Measurements from ENCODE around the gene MS4A7. TPM values are rescaled to one million over a fixed set of nuclear protein-coding genes. Genes with fewer than 3 reads are reported as not detected.

MS4A7 gene
- total RNA-seq, 1 donor from 2014 or later = not detected

DNA sequence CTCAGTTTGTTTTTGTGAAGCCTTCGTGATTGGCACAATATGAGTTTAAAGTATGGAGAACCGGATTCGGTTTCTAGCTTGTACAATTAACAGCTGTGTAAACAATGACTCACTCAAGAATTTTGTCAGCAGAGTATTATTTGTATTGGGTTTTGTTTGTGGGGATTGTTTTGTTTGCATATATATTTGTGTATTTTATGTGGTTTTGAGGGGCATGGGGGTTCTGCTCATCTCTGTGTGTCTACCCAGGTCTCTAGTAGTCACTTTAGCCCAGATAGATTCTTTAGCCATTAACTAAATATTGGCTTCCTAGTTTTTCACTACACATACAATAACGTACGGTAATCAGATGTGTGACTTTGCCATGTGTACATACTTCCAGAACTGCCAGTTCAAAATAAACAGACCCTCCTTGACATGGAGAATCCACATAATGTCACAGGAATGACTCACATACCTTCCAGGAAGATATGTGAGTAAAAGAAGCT is 7.5 kb upstream of the MS4A7 start:
- peak; percentile 20 for DNase-seq (ENCODE audit: low read depth, low spot score)

DNA sequence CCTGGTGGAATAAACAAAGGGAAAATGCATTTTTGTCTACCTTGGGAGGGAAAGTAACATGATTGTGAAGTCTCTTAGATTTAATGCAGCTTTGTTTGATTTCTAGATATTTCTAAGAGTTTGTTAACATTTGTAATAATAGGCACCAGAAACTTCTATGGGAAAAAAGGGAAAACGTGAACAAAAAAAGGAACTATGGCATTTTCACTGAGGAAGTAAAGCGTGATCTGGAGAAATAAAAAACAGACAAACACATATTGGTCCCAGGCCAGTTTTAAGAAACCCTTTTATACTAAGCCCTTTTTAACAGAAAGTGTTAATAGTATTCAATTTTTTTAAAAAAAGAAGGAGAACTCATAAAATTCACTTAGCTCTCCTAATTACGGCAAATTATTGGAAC is 6.9 kb upstream of the MS4A7 start:
- DNase-seq (ENCODE audit: low read depth, low spot score) = no peak

DNA sequence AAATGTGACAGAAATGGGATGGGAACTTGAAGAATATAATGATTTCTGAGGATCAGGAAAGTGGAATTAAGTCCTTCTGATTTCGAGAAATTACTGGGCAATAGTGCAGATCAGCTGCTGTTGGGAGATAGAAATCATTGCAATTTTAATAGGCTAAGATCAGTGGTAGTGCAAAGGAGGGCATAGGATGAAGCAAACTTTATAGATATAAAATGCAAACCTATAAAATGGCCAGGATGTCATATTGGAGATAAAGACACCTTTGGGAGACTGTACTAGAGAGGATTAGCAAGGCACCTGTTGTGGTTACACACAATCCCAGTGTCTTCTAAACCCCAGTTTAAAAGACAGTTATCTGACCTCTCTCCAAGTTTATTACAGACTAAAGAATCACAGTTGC is 6.5 kb upstream of the MS4A7 start:
- DNase-seq (ENCODE audit: low read depth, low spot score) = no peak

DNA sequence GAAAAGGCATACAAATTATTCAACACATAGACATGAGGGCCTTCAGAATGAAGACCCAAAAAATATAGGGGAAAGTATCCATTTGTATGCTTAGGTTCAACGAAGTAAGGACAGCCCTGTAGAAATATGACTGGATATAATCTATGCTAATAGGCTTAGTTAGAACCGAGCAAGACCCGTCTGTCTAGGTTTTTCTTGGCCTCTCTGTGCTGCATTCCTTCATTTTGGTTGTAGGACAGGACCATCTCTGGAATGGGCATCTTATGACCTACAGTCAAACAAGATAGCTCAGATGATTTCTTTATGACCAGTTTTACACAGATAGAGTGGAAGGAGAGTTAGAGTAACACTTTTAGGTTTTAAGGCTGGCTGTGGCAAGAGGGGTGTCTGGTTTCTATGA is 5.6 kb upstream of the MS4A7 start:
- no peak for DNase-seq (ENCODE audit: low read depth, low spot score)

DNA sequence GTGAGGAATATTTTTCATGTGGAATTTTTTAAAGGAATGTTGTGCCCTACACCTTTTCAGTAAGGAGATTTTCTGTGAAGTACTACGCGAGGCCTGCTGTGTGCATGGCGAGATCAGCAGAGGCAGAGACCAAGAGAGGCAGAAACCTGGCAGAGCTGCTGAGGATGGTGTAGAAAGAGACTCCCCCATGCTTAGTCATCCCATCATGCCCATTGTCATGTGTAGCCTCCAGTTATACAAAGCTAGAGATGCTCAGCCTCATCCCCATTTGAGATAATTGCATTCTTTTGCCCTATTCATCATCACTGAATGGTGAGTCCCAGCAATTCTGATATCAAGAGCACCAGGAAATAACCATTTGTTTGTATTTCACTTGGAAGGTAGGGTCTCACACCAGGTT is 3.0 kb upstream of the MS4A7 start:
- DNase-seq (ENCODE audit: low read depth, low spot score) = no peak

DNA sequence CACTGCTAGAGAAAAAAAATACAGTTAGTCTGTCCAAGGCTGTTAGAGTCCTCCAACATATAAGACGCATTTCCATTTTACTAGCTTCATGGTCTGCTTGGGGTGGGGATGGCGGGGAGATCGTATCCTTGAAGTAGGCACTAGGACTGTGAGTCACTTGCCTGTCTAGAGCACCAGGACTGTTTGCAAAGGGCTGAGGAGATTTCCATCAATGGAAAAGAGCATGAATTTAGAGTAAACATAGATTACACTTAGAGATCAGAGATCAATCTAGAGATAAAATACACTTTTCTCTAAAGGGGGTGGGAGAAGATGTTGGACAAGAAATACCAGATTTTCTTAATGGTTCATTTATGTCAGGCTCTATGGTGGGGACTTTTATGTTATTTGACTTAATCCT is 1.7 kb upstream of the MS4A7 start:
- DNase-seq (ENCODE audit: low read depth, low spot score) = no peak

DNA sequence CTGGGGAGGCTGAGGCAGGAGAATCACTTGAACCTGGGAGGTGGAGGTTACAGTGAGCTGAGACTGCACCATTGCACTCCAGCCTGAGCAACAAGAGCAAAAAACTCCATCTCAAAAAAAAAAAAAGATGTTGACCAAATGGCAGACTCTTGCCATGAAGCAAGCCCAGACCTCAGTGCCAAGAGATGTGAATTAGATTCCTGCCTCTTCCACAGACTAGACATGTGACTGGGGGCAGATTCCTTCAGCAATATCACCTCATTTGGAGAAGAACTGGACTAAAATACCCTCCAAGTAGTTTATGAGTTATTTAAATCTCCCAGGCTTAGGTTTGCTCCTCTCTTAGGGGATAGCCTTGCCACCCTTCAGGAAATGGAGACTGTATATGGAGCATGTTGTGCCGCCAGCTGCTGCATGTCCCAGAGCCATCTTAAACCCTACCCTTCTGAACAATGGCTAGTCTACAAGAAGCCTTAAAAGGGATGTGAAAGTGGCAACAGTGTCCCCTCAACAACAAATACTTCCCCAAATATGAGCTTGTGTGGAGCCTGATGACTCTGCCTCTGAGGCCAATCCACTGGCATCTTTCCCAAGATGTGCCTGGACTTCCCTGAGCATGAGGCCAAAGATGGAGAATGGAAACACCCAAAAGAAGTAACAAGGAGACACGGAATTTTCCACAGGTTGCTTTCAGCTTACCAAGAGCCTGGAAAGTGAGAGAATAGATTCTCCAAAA is 763 bp upstream of the MS4A7 start:
- no peak for DNase-seq (ENCODE audit: low read depth, low spot score)

DNA sequence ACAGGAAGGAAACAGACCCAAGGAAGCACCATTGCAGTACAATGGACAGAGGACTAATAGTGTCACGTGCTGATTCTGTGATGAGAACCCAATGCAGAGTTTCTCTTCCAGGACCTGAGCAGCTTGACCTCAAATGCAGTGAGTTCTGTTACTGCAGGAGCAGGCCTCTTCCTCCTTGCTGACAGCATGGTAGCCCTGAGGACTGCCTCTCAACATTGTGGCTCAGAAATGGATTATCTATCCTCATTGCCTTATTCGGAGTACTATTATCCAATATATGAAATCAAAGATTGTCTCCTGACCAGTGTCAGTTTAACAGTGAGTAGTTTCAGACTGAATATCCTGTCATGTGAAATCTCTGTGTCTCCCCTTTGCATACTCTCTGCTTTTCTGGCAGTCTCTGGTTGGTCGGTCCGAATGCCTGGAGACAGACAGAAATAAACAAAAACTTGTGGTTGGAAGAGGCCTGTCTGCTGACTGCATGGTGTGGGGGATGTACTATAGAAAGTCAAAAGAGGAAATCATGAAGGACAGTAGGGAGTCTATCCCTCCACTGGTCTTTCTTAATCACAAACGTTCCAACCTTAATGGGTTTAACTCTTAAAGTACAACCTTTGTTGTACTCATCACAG is 11.1 kb downstream of the MS4A7 start:
- DNase-seq (ENCODE audit: low read depth, low spot score) = no peak

DNA sequence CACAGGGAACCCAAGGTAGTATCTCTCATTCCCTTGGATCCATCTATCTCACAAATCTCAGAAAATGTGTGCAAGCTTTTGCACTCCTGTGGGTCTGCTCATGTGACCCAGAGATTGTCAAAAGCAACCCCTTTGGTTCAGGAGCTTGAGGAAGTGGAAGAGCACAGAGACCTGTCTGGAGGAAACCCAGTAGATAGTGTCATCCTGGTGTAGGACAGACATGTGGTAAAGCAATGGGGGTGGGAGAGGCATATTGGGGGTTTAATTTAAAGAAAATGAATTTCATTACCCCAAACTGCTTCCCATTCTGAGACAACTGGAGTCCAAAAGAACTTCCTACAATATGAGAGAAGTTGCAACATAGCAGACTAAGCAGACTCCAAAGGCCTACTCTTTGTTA is 12.1 kb downstream of the MS4A7 start:
- no peak for DNase-seq (ENCODE audit: low read depth, low spot score)

DNA sequence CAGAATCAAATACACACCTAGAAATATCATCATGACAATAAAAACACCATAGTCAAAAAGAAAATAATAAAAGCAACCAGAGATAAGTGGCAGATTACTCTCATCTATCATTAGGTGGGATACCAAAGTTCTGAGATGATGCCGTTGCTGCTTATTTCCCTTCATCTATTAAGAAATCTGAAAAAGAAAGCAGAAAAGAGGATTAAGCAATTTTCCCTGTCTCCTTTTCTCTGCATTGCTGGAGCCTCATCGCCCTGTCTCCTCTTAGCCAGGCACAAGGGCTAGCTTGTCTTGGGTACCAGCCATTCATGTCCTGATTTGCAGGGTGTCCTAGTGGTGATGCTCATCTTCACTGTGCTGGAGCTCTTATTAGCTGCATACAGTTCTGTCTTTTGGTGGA is 14.0 kb downstream of the MS4A7 start:
- no peak for DNase-seq (ENCODE audit: low read depth, low spot score)

DNA sequence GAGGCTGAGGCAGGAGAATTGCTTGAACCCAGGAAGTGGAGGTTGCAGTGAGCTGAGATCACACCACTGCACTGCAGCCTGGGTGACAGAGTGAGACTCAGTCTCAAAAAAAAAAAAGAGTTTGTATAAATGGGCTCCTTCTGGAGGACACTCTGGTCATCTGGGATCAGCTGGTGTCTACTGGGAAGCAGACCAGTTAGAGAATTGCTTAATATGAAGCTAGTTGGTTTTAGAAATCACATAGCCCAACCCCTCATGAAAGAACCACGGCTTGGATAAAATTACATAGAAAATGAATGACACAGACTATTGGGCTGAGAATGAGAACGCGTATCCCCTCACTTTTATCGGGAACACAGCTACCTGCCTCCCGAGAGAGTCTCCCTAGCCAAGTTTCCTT is 14.7 kb downstream of the MS4A7 start:
- DNase-seq (ENCODE audit: low read depth, low spot score) = no peak

DNA sequence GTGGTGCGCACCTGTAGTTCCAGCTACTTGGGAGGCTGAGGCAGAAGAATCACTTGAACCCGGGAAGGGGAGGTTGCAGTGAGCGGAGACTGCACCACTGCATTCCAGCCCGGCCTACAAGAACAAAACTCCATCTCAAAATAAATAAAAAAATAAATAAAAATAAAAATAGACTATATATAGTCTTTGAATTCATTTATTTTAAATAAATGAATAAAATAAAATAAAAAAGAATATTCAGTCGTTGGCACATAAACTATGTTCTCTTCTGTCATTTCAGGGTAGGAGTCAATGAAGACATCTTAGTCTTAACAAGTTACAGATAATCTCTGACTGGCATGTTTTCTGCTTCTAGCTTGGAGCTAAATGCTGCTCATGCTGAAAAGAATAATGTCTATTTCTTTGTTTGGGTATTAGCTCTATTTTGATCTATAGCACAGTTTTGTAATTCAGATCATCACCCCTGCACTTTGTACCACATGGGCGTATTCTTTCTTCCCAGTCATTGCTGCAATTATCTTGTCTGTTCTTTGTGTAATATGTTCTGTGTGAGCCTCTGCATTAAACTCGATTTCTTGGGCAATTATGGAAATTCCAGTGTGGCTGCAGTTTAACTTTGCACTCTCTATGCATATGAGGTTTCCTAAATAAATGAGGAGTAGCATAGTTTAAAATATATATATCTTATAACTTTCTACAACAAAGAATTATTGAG is 16.5 kb downstream of the MS4A7 start:
- DNase-seq (ENCODE audit: low read depth, low spot score) = no peak

DNA sequence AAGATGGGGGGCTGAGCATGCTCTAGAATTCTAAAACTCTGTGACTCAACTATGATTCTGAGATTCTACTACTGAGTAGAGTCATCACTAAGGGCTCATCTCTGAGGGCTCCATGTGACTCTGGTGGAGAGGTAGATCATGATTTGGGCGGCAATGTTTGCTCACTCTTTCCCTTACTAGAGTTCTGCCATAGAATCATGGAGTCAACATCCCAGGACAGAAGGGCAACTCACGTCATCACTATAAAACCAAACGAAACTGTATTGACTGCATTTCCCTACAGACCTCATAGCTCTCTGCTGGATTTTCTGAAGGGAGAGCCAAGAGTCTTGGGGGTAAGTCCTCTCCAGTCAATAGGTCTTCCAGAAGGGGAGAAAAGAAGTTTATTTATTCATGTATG is 18.1 kb downstream of the MS4A7 start, which contains the start of gene MS4A14:
MS4A14 (plus strand) TSS at position 78 of the 400 bp plus-strand sequence; CDS start at position 198, 120 bp downstream.
- DNase-seq (ENCODE audit: low read depth, low spot score) = no peak

DNA sequence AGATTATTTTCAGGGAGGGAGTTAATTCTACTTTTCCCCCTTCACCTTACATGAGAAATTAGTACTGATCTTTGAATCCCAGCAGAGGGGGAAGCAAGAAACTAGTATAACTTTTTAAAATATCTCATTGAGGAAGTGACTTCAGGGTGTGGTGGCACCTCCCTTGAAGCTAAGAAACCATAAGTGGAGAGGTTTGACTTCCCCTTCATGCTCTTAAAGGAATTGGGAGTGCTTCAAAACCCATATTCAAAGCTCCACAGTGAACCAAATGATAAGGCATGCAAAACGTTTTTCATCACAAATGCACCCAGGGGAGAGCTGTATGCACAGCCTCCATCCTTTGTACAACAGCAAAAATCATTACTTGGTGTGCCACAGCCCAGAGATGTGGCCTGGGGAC is 18.5 kb downstream of the MS4A7 start:
- no peak for DNase-seq (ENCODE audit: low read depth, low spot score)

DNA sequence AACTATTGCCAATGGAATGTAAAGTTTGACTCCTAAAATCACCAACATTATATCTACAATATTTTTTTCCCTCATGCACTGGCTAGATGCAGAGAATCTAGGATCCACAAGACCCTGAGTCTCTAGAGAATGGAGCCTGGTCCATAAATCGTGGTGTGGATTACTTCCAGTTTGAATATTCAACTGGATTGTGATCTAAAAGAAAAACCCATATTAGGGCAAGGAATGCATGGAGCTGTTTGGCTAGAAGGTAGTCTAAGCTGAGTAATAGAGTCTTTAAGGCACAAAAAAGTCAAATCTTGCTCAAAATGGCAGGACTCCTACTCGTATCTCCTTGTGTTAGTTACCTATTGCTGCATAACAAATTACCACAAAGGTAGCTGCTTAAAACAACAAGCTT is 41.7 kb downstream of the MS4A7 start:
- no peak for DNase-seq (ENCODE audit: low read depth, low spot score)

DNA sequence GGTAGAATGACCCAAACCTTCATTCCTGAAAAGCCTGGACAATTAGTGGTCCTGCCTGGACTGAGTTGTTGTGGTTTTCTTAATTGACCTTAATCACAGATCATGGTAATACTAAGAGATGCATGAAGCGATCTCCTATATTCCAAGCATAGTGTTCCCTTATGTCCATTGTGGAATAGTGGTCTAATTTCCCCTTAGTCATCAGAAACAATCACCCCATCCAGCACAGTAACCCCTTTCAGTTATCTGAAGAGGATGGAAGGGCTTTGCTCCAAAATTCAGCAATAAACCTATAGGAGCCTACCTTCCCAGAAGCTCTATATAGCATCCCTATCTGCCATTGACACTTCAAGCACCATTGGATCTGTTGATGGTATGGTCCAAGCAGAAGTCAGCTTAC is 44.3 kb downstream of the MS4A7 start:
- DNase-seq (ENCODE audit: low read depth, low spot score) = no peak

DNA sequence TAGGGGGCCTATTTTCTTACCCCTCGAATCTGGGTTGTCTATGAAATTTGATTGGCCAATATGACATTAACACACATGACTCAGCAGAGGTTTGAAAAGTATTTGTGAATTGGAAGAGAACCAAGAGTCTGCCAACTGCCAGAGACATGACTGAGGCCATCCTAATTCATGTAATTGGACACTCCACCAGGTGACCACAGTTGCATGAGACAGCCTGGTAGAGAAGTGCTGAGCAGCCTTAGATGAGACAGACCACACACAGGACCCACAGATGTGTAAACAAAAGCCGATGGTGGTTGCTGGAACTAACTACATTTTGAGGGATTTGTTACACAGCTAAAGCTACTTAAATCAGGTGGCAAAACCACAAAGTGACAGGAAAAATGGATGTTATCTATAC is 50.2 kb downstream of the MS4A7 start:
- no peak for DNase-seq (ENCODE audit: low read depth, low spot score)

DNA sequence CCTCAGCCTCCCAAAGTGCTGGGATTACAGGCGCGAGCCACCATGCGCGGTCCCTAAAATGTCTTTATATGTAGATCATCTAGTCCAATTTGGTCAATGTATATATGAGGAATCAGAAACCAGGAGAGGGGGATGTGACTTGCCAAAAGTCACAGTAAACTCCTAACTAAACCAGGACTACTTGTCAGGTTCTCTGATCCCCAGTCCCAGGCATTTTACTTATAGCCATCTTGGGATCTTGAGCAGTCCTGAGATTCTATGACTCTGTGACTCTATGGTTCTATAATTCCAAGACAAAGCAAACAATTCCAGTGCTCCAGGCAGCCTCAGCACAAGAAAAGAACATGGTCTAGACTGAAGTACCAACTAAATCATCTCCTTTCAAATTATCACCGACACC is 50.9 kb downstream of the MS4A7 start, which contains the start of gene MS4A5:
MS4A5 (plus strand) TSS at position 301 of the 400 bp plus-strand sequence. CDS start 103 bp downstream, outside the sequence.
- DNase-seq (ENCODE audit: low read depth, low spot score) = no peak

DNA sequence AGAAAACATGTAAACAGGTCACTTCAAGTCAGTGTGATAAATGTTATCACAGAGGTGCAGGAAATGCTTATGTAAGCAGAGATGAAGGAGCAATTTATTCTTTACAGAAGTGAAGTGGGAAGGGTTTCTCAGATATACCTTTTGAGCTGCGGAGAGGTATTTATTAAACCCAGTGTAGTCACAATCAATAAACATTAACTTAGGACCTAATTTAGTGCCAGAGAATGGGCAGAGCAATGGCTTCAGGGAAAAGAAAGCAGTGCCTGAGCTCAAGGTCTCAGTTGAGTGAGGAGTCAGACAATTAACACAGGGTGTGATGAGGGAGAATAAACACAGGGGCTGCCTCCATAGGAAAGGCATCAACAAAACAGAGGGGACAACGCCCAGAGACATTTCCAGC is 52.9 kb downstream of the MS4A7 start:
- no peak for DNase-seq (ENCODE audit: low read depth, low spot score)

DNA sequence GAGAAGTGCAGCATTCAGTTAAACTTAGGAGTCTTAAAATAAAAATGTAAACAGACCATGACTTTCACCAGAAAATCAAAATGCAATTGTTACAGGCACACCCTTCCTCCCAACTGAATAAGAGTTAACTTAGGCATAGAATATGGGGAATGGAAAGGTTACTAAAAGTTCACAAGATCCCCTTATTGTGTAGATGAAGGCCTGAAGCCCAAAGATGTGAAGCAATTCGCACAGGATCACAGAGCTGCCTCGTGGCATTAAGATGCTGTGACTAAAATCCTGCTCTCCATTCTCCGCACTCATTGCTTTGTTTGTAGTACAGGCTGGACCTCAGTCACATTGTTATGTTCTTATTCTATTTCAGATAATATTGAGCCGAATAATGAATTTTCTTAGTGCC is 55.1 kb downstream of the MS4A7 start:
- DNase-seq (ENCODE audit: low read depth, low spot score) = no peak

Data from pulmonary artery endothelial cell (primary cell).